ENCODE data around the gene NTN4.
A peak's percentile ranks its signal among the peaks of the same experiment; 100 is the strongest.
"Not testable (repeated sequence)": the region's sequence is repeated elsewhere in the genome, so short reads cannot be mapped to it uniquely, and the experiment has no call there.

The NTN4 gene

GRCh38 chr12:95755261-95755865, 35.2 kb downstream of the NTN4 start:
- no peak for DNase-seq (ENCODE audit: low spot score)

DNA sequence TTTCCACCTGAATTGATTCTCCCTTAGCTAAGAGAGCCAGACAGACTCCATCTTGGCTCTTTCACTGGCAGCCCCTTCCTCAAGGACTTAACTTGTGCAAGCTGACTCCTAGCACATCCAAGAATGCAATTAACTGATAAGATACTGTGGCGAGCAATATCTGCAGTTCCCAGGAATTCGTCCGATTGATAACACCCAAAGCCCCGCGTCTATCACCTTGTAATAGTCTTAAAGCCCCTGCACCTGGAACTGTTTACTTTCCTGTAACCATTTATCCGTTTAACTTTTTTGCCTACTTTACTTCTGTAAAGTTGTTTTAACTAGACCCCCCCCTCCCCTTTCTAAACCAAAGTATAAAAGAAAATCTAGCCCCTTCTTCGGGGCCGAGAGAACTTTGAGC, 44.5 kb downstream of the NTN4 start:
- not testable (repeated sequence) for DNase-seq (ENCODE audit: low spot score)

- no peak for DNase-seq (ENCODE audit: low spot score)
Observed at GRCh38 chr12:95742586-95742985, 48.0 kb downstream of the NTN4 start.

DNA sequence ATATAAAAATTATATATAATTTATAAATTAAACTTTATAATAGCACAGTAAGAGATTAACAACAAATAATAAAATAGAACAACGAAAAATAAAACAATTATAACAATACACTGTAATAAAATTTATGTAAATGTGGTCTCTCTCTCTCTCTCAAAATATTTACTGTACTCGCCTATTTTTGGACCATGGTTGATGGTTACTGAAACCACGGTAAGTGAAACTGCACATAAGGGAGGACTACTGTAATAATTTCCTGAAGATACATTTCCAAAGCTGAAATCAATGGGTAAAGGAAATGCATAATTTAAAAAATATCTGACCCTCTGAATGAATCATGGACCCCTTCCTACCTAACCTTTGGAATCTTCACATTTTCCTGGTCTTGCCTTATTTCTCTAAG, 48.9 kb downstream of the NTN4 start:
- DNase-seq (ENCODE audit: low spot score), result no peak

DNA sequence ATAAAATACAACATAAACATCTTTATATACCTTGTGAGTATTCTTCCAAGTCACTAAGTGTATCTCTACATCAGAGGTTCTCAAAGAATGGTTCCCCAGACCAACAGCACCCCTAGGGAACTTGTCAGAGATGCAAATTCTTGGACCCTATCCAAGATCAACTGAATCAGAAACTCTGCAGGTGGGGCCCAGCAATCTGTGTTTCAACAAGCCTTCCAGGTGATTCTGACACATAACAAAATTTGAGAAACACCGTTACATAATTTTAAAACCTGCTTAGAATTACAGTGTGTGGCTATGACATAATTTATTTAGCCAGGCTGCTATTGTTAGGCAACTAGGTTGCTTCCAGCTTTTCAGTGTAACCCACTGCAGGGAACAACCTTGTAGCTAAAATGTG, 49.8 kb downstream of the NTN4 start:
- DNase-seq (ENCODE audit: low spot score), result no peak

DNA sequence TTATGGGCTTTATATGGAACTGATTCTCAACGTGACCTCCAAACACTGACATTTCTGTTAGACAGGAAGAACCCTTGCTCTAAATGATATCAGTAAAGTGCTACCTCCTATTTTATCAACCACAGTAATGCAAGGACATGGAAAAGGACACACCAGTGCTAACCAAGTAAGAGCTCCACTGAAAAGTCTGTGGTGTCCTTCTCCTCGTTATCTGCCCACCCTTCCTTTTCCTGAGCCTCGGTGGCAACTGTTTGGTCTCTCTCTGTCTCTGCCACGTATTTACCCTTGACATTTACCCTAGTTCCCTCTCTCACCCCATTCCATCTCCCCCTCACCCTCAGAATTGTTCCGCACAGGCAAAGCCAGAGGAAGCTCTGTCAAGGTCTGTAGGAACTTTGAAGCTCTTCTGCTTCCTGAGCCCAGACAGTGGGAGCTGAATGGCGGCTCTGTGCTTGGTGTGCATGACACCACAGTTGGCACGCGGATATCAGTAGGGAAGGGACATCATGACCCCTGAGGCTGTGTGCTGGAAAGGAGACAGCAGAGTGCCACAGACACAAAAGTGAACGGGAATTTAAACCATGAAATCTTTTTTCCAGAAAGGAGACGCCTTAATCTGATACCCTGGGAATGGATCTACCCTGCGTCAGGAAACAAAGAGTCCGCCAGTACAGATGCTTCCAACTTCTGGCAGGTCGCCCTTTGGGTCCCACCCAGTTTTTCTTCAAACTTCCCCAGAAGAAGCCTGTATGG, 50.8 kb downstream of the NTN4 start:
- DNase-seq (ENCODE audit: low spot score), result no peak

- DNase-seq (ENCODE audit: low spot score), result no peak
Observed at GRCh38 chr12:95738024-95738611, 52.4 kb downstream of the NTN4 start.

- DNase-seq (ENCODE audit: low spot score), result no peak
Observed at GRCh38 chr12:95736631-95737030, 53.9 kb downstream of the NTN4 start.

- DNase-seq (ENCODE audit: low spot score), result not testable (repeated sequence)
Observed at GRCh38 chr12:95735728-95736127, 54.8 kb downstream of the NTN4 start.

DNA sequence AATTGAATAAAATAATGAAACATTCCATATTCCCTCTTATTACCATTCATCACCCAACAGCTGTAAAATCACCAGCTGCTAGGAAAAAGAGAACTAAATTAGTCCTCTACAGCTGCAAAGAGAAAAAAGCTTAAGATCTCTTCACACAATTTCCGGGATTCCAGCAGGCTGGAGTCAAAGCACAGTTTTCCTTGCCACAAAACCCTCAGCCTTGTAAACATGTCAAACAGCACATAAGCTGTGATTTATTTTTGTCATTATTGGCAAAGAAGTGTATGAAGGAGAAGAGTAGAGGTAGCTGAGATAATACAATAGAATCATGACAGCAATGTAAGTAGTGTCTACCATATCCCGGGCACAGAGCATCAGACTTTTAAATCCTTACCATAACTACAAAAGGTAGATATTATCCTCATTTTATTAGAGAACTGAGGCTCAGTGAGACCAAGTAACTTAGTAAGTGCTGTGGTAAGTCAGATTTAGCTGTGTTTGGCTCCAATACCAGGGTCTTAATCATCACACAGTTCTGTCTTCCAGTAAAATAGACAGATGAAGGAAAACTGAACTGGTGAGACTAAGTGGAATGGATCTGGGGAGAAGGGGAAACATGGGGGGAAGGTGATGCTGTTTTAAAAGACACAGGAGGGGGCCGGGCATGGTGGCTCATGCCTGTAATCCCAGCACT, 57.3 kb downstream of the NTN4 start:
- DNase-seq (ENCODE audit: low spot score), result peak; percentile 70

GRCh38 chr12:95731519-95731958, 59.0 kb downstream of the NTN4 start:
- no peak for DNase-seq (ENCODE audit: low spot score)

DNA sequence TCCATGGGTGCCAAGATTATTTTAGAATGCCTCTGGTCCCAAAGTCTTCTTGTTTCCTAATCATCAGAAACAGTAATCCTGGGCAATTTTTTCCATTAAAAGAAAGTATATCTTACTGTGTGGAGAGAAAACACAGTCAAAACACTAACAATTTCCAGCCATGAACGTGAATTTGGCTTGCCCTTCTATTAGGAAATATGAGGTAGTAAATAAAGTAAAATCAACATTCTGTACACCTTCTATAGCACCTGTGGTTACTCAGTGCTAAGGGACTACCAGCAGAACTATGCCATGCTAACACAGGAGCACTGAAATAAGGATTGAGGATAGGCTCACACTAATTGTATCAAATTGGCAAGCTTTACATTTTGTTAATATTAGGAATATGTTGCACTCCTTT, 60.1 kb downstream of the NTN4 start:
- no peak for DNase-seq (ENCODE audit: low spot score)

DNA sequence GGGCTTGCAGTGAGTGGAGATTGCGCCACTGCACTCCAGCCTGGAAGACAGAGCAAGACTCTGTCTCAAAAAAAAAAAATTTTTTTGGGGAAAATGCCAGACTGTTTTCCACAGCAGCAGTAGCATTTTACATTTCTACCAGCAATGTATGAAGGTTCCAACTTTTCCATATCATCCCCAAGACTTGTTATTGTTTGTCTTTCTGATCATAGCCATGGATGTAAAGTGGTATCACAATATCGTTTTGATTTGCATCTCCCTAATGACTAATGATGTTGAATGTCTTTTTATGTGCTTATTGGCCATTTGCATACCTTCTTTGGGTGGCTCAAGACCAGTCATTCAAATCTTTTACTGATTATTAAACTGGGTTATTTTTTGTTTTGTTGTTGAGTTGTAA, 63.7 kb downstream of the NTN4 start:
- DNase-seq (ENCODE audit: low spot score), result no peak

DNA sequence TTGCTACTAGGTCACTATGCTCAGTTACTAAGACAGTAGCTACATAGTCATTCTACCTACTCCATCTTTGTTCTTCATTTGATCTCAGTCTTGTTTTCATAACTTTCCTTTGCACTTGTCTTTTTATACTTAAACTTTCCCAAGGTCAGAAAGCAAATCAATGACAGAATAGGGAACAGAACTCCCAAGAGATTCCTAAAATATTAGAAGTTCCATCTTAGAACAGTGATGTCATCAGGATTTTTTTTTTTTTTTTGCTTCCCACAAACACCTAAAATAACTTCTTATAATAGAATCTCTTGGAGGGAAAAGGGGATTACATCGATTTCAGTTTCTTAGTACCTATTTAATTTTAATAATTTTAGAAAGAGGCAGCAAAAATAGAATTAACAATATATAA, 65.8 kb downstream of the NTN4 start:
- DNase-seq (ENCODE audit: low spot score), result no peak

DNA sequence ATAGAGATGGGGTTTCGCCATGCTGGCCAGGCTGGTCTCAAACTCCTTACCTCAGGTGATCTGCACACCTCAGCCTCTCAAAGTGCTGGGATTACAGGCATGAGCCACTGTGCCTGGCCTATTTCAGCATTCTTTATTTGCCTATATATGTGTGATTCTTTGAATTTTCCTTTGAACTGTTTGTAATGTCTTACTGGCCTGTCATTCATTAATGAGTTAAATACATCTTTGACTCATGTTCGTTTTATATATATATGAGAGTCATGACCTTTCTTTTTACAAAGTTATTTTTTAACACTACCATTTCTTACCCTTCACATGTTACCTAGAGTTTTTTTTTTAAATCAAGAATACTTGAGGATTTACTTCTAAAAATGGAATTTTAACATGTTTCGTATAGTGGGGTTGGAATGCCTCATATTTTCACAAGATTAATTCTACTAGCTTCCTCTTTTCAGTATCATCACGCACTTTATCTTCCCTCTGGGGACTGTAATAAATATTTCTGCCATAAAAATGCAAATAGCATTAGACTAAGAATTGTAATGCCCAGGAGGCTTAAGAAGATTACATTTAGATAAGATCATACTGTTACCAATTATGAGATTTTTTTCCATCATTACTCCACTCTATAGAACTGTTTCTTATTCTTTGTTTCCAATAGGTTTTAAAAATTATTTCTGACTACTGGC, 66.7 kb downstream of the NTN4 start:
- no peak for DNase-seq (ENCODE audit: low spot score)

DNA sequence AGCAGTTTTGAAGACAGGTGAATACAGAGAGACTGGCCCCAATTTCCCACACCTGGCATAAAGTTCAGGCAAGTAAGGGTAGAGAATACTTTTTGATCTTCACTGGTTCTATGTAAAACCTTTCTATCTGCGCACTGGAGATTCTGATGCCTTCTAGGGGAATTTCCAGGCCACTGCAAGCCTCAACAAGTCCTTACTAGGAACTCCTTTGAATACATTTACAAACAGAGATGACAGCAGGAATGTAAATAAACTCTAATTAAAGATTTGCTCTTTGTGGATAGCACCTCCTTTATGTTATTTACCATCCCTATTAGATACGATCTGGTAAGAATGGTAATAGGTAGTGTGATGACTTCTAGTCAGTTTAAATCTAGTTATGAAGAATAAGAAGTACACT, 69.2 kb downstream of the NTN4 start:
- no peak for DNase-seq (ENCODE audit: low spot score)

- DNase-seq (ENCODE audit: low spot score), result no peak
Observed at GRCh38 chr12:95720146-95720545, 70.4 kb downstream of the NTN4 start.

DNA sequence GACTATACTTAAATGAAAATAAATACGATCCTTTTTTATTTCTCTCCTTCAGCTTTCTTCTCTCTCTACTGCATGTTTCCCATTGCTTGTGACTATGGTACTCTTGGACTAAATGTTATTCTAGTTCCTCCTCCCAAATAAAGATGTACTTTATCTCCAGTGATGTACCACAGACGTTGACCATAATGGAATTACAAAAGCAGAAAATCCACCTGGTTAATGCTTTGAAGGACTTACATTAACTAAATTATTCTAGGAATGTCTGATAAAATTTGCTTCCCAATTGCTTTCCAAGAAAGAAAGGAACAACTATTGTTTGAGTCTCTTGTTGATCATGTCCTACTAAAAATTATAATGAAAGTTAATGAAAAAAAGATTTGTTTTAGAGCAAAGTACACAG, 71.8 kb downstream of the NTN4 start:
- DNase-seq (ENCODE audit: low spot score), result no peak

GRCh38 chr12:95718006-95718431, 72.5 kb downstream of the NTN4 start:
- DNase-seq (ENCODE audit: low spot score), result no peak

GRCh38 chr12:95717316-95717928, 73.1 kb downstream of the NTN4 start:
- DNase-seq (ENCODE audit: low spot score), result no peak

DNA sequence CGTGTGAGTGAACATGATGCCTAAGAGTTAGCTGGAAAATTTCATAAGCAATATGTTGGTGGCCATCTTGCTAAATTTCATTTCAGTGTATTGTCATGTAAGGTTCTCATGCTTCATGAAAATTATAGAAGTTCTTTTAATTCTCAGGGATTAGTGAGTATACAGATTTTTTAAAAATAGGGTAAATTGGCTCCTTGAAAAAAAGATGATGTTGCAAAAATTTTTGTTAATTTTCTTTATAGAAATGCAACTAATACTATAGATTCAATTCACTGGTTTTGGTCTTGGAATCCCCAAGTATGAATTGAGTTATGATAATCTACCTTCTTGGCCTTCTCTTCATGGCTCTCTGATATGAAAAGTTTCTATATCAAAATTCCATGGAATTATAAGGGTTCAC, 75.4 kb downstream of the NTN4 start:
- DNase-seq (ENCODE audit: low spot score), result no peak

DNA sequence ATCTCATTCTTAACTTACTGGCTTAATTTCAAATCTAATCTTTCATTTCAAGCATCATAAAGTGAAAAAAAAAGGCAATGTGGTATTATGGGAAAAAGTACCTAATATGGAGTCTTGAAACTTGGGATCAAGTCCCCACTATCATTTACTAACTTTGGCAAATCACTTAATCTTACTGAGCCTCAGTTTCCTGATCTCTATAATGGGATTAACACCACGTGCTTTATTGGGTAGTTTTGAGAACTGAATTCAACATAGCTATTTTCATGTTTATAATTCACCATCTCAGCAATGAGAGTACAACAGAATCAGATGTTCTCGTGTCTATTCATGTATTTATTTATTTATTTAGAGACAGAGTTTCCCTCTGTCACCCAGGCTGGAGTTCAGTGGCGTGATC, 78.3 kb downstream of the NTN4 start:
- DNase-seq (ENCODE audit: low spot score), result no peak
